Right lobe of liver (tissue), 6 donors: ENCODE measurements around the gene MIS18BP1. TPM values are rescaled to one million over a fixed set of nuclear protein-coding genes. Genes with fewer than 3 reads are reported as not detected.

Experiments
- ATAC-seq, 4 donors: fragments of 200-7000 bp; cut with Tn5 transposase; one replicate each; pipeline ENCODE4 v1.9.1; 2020; ENCODE audit warnings: mild to moderate bottlenecking in 4 of 4, moderate library complexity in 4 of 4
- DNase-seq, 3 donors: peaks; one replicate each; pipeline ENCODE4 v3.0.0-alpha.2; 2020
- H3K27ac ChIP-seq, 3 donors: fragments of 200-600 bp; one replicate each; pipeline ENCODE4 v1.8.0; 2022
- H3K27me3 ChIP-seq, 2 donors: fragments of 200-600 bp; one replicate each; pipeline ENCODE4 v1.8.0; 2022
- H3K36me3 ChIP-seq, 4 donors: fragments of 200-600 bp; sonication (generic) in 1 of 4; one replicate each; pipeline versions ENCODE4 v1.5.1 to v1.8.0; 2017 to 2022; ENCODE audit warnings: control low read depth in 1 of 4
- H3K4me1 ChIP-seq, 4 donors: fragments of 200-600 bp; sonication (generic) in 1 of 4; one replicate each; pipeline versions ENCODE4 v1.5.1 to v1.8.0; 2017 to 2022; ENCODE audit warnings: control low read depth in 1 of 4
- H3K4me3 ChIP-seq, 3 donors: fragments of 200-600 bp; one replicate each; pipeline ENCODE4 v1.8.0; 2022
- H3K9me3 ChIP-seq, 4 donors: fragments of 200-600 bp; sonication (generic) in 1 of 4; one replicate each; pipeline versions ENCODE4 v1.5.1 to v1.8.0; 2017 to 2022; ENCODE audit warnings: control low read depth in 1 of 4
- CTCF ChIP-seq, 4 donors: fragments of 200-600 bp in 3 of 4; fragments of 450-650 bp in 1 of 4; IDR thresholded peaks; one replicate each; pipeline versions ENCODE4 v1.5.1 to v1.8.0; 2016 to 2022; ENCODE audit warnings: antibody characterized with exemption in 4 of 4, mild to moderate bottlenecking in 2 of 4
- POLR2A ChIP-seq: fragments of 450-650 bp; IDR thresholded peaks from one replicate; pipeline ENCODE4 v1.6.1; 2017; ENCODE audit warnings: antibody characterized with exemption, mild to moderate bottlenecking
- WGBS: methylation state at CpG from one replicate; pipeline ENCODE4 v1.1.6; 2018; ENCODE audit warnings: low coverage, low lambda C conversion rate; ENCODE audit not compliant: insufficient coverage; ENCODE audit errors: missing lambda C conversion rate; 5-methylcytosine and 5-hydroxymethylcytosine counted together
- intact Hi-C, 2 donors: fragments of 100-400 bp; cut with DNase I; formaldehyde crosslinking; loops; one replicate each; pipeline versions ENCODE4 v1.11.2 to v1.14.1; 2022
- total RNA-seq, 6 experiments: library from RNA; depleted of rRNA in 2 of 6; stranded (reverse); fragments of >200 nt in 2 of 6; fragmentation: NEBNext Ultra II Directional in 3 of 6; extraction: Animal tissue kit (Norgen Biotek cat#: 25700) in 3 of 6; gene quantifications; one replicate each; pipeline versions ENCODE4 v1.1.0 to v1.2.4, GENCODE V29; 2016 to 2023
- donor health status: DM: no; HTN: yes; CAD: no.
- donor health status: DM: no; HTN: no; CAD: no.
- donor health status: DM: no; HTN: no; CAD: no.
- donor health status: DM: no; HTN: yes; CAD: no.
- donor health status: DM: no; HTN: yes; CAD: no.

Gene MIS18BP1
- total RNA-seq, 6 experiments from 2014 or later: 4.6 to 11.0 (median 6.4) TPM

- H3K4me3 ChIP-seq: no peak overlapping the region
- H3K27ac ChIP-seq: no peak overlapping the region
- DNase-seq: no peak
- intact Hi-C loops: no loop called here
- TF ChIP-seq CTCF (IDR thresholded peaks at IDR 0.05) (no peak), POLR2A (no peak)
- no peaks in the 10 kb centered on the region for H3K9me3 ChIP-seq
- H3K36me3 ChIP-seq: no peaks in the 10 kb centered on the region
- H3K27me3 ChIP-seq: no peaks in the 10 kb centered on the region
- H3K4me1 ChIP-seq: no peaks in the 10 kb centered on the region
- no peak for ATAC-seq
- WGBS: 68% methylated on average over 3 of the region's 4 CpGs
These were observed 9.6 kb upstream of the MIS18BP1 start for GRCh38 chr14:45262637-45263036.

GRCh38 chr14:45261209-45261608 lies 8.2 kb upstream of the MIS18BP1 start:
- H3K36me3 ChIP-seq: no peaks in the 10 kb centered on the region
- H3K27ac ChIP-seq: no peak overlapping the region
- H3K4me3 ChIP-seq: no peak overlapping the region
- TF ChIP-seq POLR2A: no peak
- no peak for TF ChIP-seq CTCF (IDR thresholded peaks at IDR 0.05)
- WGBS: 34% methylated on average over 2 of the region's 2 CpGs
- H3K9me3 ChIP-seq: no peaks in the 10 kb centered on the region
- H3K4me1 ChIP-seq: no peaks in the 10 kb centered on the region
- ATAC-seq (no peak), DNase-seq (no peak)
- intact Hi-C loops: no loop called here
- no peaks in the 10 kb centered on the region for H3K27me3 ChIP-seq

GRCh38 chr14:45258805-45259204 lies 5.8 kb upstream of the MIS18BP1 start:
- Histone ChIP-seq H3K36me3 (no peaks in the 10 kb centered on the region), H3K4me3 (no peak overlapping the region), H3K9me3 (no peaks in the 10 kb centered on the region), H3K27me3 (no peaks in the 10 kb centered on the region), H3K4me1 (no peaks in the 10 kb centered on the region), H3K27ac (no peak overlapping the region)
- intact Hi-C loops: loop anchor here in 1 of 2 donors (10.0 kb wide), 1 partner anchor 344 kb away; no protein-coding TSS in a partner anchor
- ATAC-seq: no peak
- TF ChIP-seq CTCF (IDR thresholded peaks at IDR 0.05): no peak
- no peak for TF ChIP-seq POLR2A
- DNase-seq: no peak
- WGBS: 100% methylated on average over 3 of the region's 3 CpGs

GRCh38 chr14:45258073-45258472 lies 5.1 kb upstream of the MIS18BP1 start:
- Histone ChIP-seq H3K4me1 (no peaks in the 10 kb centered on the region), H3K4me3 (no peak overlapping the region), H3K9me3 (no peaks in the 10 kb centered on the region), H3K36me3 (no peaks in the 10 kb centered on the region), H3K27ac (no peak overlapping the region), H3K27me3 (no peaks in the 10 kb centered on the region)
- TF ChIP-seq POLR2A: no peak
- TF ChIP-seq CTCF (IDR thresholded peaks at IDR 0.05): no peak
- DNase-seq: no peak
- intact Hi-C loops: loop anchor here in 1 of 2 donors (10.0 kb wide), 1 partner anchor 343 kb away; no protein-coding TSS in a partner anchor
- WGBS: 80% methylated on average over 1 of the region's 1 CpG
- no peak for ATAC-seq

- no peak overlapping the region for H3K27ac ChIP-seq
- H3K4me1 ChIP-seq: peaks cover 0 to 13% (median 0%) of the 10 kb centered on the region in 4 donors
- intact Hi-C loops: loop anchor here in 1 of 2 donors (10.0 kb wide), 1 partner anchor 340 kb away; no protein-coding TSS in a partner anchor
- no peaks in the 10 kb centered on the region for H3K9me3 ChIP-seq
- H3K4me3 ChIP-seq: no peak overlapping the region
- DNase-seq (no peak), ATAC-seq (no peak)
- no peak for TF ChIP-seq CTCF (IDR thresholded peaks at IDR 0.05)
- no peak for TF ChIP-seq POLR2A
- H3K36me3 ChIP-seq: no peaks in the 10 kb centered on the region
- H3K27me3 ChIP-seq: no peaks in the 10 kb centered on the region
- WGBS: 73% methylated on average over 4 of the region's 4 CpGs
These were observed 1.8 kb upstream of the MIS18BP1 start for GRCh38 chr14:45254771-45255170.
